KMS-11 (cell line): ENCODE results near the gene MYH14.

Source experiments
- H2AFZ ChIP-seq: fragments of 200-600 bp; sonication (generic); 2 replicates; pipeline ENCODE4 v1.6.1; 2016; ENCODE audit warnings: antibody characterized with exemption, mixed run types, low read depth
- H3K27ac ChIP-seq: fragments of 200-600 bp; sonication (generic); 2 replicates; pipeline ENCODE4 v1.6.1; 2016; ENCODE audit warnings: mild to moderate bottlenecking, mixed run types
- H3K27me3 ChIP-seq: fragments of 200-600 bp; sonication (generic); 2 replicates; pipeline ENCODE4 v1.6.1; 2017; ENCODE audit warnings: mild to moderate bottlenecking, low read depth, mixed run types, moderate library complexity; ENCODE audit not compliant: insufficient read depth
- H3K36me3 ChIP-seq: fragments of 200-600 bp; sonication (generic); 2 replicates; pipeline ENCODE4 v1.6.1; 2017; ENCODE audit warnings: mild to moderate bottlenecking, mixed run types; ENCODE audit not compliant: insufficient read depth
- H3K4me1 ChIP-seq: fragments of 200-600 bp; sonication (generic); 2 replicates; pipeline ENCODE4 v1.6.1; 2016; ENCODE audit warnings: mild to moderate bottlenecking, low read depth, mixed run types; ENCODE audit not compliant: poor library complexity, severe bottlenecking
- H3K4me2 ChIP-seq: fragments of 200-600 bp; sonication (generic); 2 replicates; pipeline ENCODE4 v1.7.0; 2016; ENCODE audit warnings: mild to moderate bottlenecking, mixed run types
- H3K4me3 ChIP-seq: fragments of 200-600 bp; sonication (generic); IDR thresholded peaks from 2 replicates; pipeline ENCODE4 v1.6.1; 2017; ENCODE audit warnings: low read depth, low read length, mixed read lengths; ENCODE audit not compliant: insufficient read depth
- H3K79me2 ChIP-seq: fragments of 200-600 bp; sonication (generic); 2 replicates; pipeline ENCODE4 v1.6.1; 2016; ENCODE audit warnings: low read depth, mixed run types; ENCODE audit not compliant: insufficient read depth
- H3K9ac ChIP-seq: fragments of 200-600 bp; sonication (generic); 2 replicates; pipeline ENCODE4 v1.6.1; 2016; ENCODE audit warnings: mild to moderate bottlenecking, mixed run types
- H4K20me1 ChIP-seq: fragments of 200-600 bp; sonication (generic); 2 replicates; pipeline ENCODE4 v1.6.1; 2016; ENCODE audit warnings: mild to moderate bottlenecking, mixed run types; ENCODE audit not compliant: insufficient read depth
- CTCF ChIP-seq: fragments of 200-600 bp; sonication (generic); conservative IDR thresholded peaks from 2 replicates; pipeline ENCODE4 v1.6.1; 2017; ENCODE audit warnings: low read depth, mild to moderate bottlenecking, antibody characterized with exemption, low read length, moderate library complexity, mixed read lengths

Gene MYH14

GRCh38 chr19:50176775-50177174 is 26.6 kb upstream of the MYH14 start:
- Histone ChIP-seq H2AFZ (no peak overlapping the region), H3K79me2 (no peaks in the 10 kb centered on the region), H3K4me1 (no peaks in the 10 kb centered on the region), H3K27me3 (peaks cover 25% of the 10 kb centered on the region), H3K36me3 (no peaks in the 10 kb centered on the region), H3K4me3 (no peak overlapping the region), H3K9ac (no peak overlapping the region), H3K4me2 (no peak overlapping the region), H3K27ac (no peak overlapping the region), H4K20me1 (no peaks in the 10 kb centered on the region)
- no peak for TF ChIP-seq CTCF

GRCh38 chr19:50178320-50178719 is 25.1 kb upstream of the MYH14 start:
- Histone ChIP-seq H2AFZ (no peak overlapping the region), H3K79me2 (no peaks in the 10 kb centered on the region), H3K27ac (no peak overlapping the region), H3K27me3 (peaks cover 22% of the 10 kb centered on the region), H4K20me1 (no peaks in the 10 kb centered on the region), H3K4me1 (no peaks in the 10 kb centered on the region), H3K9ac (no peak overlapping the region), H3K4me3 (no peak overlapping the region), H3K36me3 (no peaks in the 10 kb centered on the region), H3K4me2 (no peak overlapping the region)
- TF ChIP-seq CTCF: no peak

DNA sequence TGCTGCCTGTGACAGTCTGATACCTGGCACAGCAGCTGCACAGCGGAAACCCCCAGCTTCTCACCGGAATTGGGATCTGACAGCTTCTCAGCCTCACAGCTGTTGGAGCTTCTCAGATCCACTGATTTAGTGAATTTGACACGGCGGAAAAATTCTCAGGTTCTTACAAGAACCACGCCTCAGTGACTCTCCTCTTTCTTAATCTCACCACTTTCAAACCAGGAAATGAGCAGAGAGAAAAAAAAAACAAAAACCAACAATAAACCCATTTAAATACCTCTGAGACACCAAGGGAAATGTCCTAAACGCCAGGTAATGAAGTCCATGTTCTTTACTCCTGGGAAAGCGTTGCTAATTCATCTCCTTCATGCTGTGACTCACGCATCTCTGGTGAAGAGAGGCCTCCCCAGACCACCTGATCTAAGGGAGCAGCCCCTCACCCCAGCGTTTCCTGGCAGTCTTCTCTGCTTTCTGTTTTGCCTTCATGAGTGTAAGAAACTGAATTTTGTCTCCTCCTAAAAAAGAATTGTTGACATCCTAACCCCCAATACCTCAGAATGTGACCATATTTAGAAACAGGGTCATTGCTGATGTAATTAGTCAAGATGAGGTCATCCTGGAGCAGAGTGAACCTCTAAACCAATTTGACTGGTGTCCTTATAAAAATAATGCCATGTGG is 24.4 kb upstream of the MYH14 start:
- no peaks in the 10 kb centered on the region for H4K20me1 ChIP-seq
- H3K79me2 ChIP-seq: no peaks in the 10 kb centered on the region
- no peak overlapping the region for H3K9ac ChIP-seq
- no peaks in the 10 kb centered on the region for H3K4me1 ChIP-seq
- H3K36me3 ChIP-seq: no peaks in the 10 kb centered on the region
- TF ChIP-seq CTCF: no peak
- no peak overlapping the region for H3K27ac ChIP-seq
- H3K4me2 ChIP-seq: no peak overlapping the region
- peaks cover 22% of the 10 kb centered on the region for H3K27me3 ChIP-seq
- H2AFZ ChIP-seq: no peak overlapping the region
- no peak overlapping the region for H3K4me3 ChIP-seq

- no peak overlapping the region for H3K27ac ChIP-seq
- H3K27me3 ChIP-seq: peaks cover 15% of the 10 kb centered on the region; the same call in 1 of the 2 replicates
- H2AFZ ChIP-seq: no peak overlapping the region
- H4K20me1 ChIP-seq: no peaks in the 10 kb centered on the region
- no peak overlapping the region for H3K9ac ChIP-seq
- H3K36me3 ChIP-seq: no peaks in the 10 kb centered on the region
- H3K4me2 ChIP-seq: no peak overlapping the region
- no peaks in the 10 kb centered on the region for H3K79me2 ChIP-seq
- no peak overlapping the region for H3K4me3 ChIP-seq
- no peaks in the 10 kb centered on the region for H3K4me1 ChIP-seq
- TF ChIP-seq CTCF: no peak
Observed at GRCh38 chr19:50181121-50181520, 22.3 kb upstream of the MYH14 start.
